Prostate gland (tissue), 2 donors: Measurements from ENCODE around the gene TEX2.

Source experiments
- POLR2A ChIP-seq: fragments of 450-650 bp; IDR thresholded peaks from one replicate; pipeline ENCODE4 v1.6.1; 2016; ENCODE audit warnings: antibody characterized with exemption, mild to moderate bottlenecking
- POLR2AphosphoS5 ChIP-seq: sonication (generic); formaldehyde crosslinking; IDR thresholded peaks from one replicate; pipeline ENCODE4 v1.6.1; 2017; ENCODE audit warnings: antibody characterized with exemption
- TF ChIP-seq, protein P1 (sequence below), 4 experiments: fragments of 200-600 bp in 2 of 4; fragments of 450-650 bp in 2 of 4; sonication (generic) in 2 of 4; IDR thresholded peaks; 1 replicate in 3 of 4; 2 replicates in 1 of 4; pipeline ENCODE4 v1.5.1; 2016 to 2019; ENCODE audit warnings: antibody characterized with exemption in 4 of 4, mild to moderate bottlenecking in 2 of 4, moderate library complexity in 2 of 4

DNA sequence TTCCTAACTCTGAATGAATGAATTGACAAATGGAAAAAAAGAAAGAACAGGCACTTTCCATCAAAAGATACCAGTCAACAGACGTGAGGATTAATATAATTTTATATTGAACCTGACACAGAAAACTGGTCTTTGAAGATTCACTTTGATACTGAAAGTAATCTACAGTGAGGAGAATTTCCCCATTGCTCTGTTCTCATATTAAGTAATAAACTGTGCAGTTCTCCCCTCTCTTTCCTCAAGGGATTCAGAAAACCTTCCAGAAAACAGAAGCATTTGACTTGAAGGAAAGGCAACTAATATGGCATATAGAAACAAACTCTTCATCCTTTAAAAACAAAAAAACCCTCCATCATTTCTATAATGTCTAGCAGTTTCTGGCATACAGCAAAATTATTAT lies 2.2 kb downstream of the TEX2 start:
- TF ChIP-seq, protein P1, sequence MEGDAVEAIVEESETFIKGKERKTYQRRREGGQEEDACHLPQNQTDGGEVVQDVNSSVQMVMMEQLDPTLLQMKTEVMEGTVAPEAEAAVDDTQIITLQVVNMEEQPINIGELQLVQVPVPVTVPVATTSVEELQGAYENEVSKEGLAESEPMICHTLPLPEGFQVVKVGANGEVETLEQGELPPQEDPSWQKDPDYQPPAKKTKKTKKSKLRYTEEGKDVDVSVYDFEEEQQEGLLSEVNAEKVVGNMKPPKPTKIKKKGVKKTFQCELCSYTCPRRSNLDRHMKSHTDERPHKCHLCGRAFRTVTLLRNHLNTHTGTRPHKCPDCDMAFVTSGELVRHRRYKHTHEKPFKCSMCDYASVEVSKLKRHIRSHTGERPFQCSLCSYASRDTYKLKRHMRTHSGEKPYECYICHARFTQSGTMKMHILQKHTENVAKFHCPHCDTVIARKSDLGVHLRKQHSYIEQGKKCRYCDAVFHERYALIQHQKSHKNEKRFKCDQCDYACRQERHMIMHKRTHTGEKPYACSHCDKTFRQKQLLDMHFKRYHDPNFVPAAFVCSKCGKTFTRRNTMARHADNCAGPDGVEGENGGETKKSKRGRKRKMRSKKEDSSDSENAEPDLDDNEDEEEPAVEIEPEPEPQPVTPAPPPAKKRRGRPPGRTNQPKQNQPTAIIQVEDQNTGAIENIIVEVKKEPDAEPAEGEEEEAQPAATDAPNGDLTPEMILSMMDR (IDR thresholded peaks at IDR 0.05), result no peak
- TF ChIP-seq POLR2AphosphoS5 (no peak), POLR2A (no peak)
